Vagina (tissue), 2 donors: Measurements from ENCODE around the gene ALDH4A1.

ENCODE experiments used
- CTCF ChIP-seq, 3 experiments: fragments of 450-650 bp in 2 of 3; fragments of 200-600 bp in 1 of 3; sonication (generic) in 1 of 3; IDR thresholded peaks; one replicate each; pipeline ENCODE4 v1.5.1; 2017 to 2019; ENCODE audit warnings: antibody characterized with exemption in 3 of 3, mild to moderate bottlenecking in 2 of 3, moderate library complexity in 2 of 3
- POLR2A ChIP-seq, 2 donors: fragments of 450-650 bp; IDR thresholded peaks; one replicate each; pipeline ENCODE4 v1.6.1; 2017; ENCODE audit warnings: antibody characterized with exemption in 2 of 2, mild to moderate bottlenecking in 2 of 2, moderate library complexity in 2 of 2
- POLR2AphosphoS5 ChIP-seq, 2 donors: sonication (generic); formaldehyde crosslinking; IDR thresholded peaks; one replicate each; pipeline ENCODE4 v1.9.0; 2017; ENCODE audit warnings: antibody characterized with exemption in 2 of 2, mild to moderate bottlenecking in 2 of 2, low read depth in 1 of 2; ENCODE audit not compliant: insufficient read depth in 1 of 2

- TF ChIP-seq POLR2AphosphoS5 (IDR thresholded peaks at IDR 0.05; ENCODE audit: insufficient read depth in 1 of 2, low read depth in 1 of 2) (no peak), CTCF (IDR thresholded peaks at IDR 0.05) (no peak), POLR2A (IDR thresholded peaks at IDR 0.05) (no peak)
Measured at GRCh38 chr1:18943914-18944572, 41.7 kb upstream of the ALDH4A1 start.
